Mesenchymal stem cell (in vitro differentiated cells and primary cell): ENCODE data around the gene CFAP74.

Experiments
- DNase-seq: peaks from one replicate; pipeline ENCODE4 v3.0.0-alpha.2; 2013
- H2AFZ ChIP-seq: one replicate; pipeline ENCODE4 v1.6.1; 2013; ENCODE audit warnings: low read depth, mild to moderate bottlenecking, control low read depth, inconsistent platforms, low read length, moderate library complexity
- H2AK5ac ChIP-seq: 2 replicates; pipeline ENCODE4 v1.6.1; 2013; ENCODE audit warnings: low read length, moderate library complexity, mild to moderate bottlenecking, inconsistent platforms; ENCODE audit not compliant: severe bottlenecking
- H2BK120ac ChIP-seq: one replicate; pipeline ENCODE4 v1.6.1; 2013; ENCODE audit warnings: low read depth, mild to moderate bottlenecking, inconsistent platforms, low read length, moderate library complexity
- H2BK12ac ChIP-seq, 2 experiments: one replicate each; pipeline ENCODE4 v1.6.1; 2013; ENCODE audit warnings: inconsistent platforms in 2 of 2, low read length in 2 of 2, mild to moderate bottlenecking in 2 of 2, moderate library complexity in 2 of 2, control low read depth in 1 of 2
- H2BK15ac ChIP-seq: one replicate; pipeline ENCODE4 v1.6.1; 2013; ENCODE audit warnings: mild to moderate bottlenecking, low read depth, inconsistent platforms; ENCODE audit not compliant: poor library complexity, severe bottlenecking
- H2BK5ac ChIP-seq: 2 replicates; pipeline ENCODE4 v1.6.1; 2013; ENCODE audit warnings: low read depth, mild to moderate bottlenecking, low read length, control low read depth, inconsistent platforms; ENCODE audit not compliant: poor library complexity, severe bottlenecking
- H3K14ac ChIP-seq, 2 experiments: one replicate each; pipeline ENCODE4 v1.6.1; 2013; ENCODE audit warnings: inconsistent platforms in 2 of 2, low read length in 2 of 2, control low read depth in 1 of 2, mild to moderate bottlenecking in 1 of 2, moderate library complexity in 1 of 2
- H3K18ac ChIP-seq, 2 experiments: one replicate each; pipeline ENCODE4 v1.6.1; 2013; ENCODE audit warnings: inconsistent platforms in 2 of 2, low read length in 2 of 2, control low read depth in 1 of 2, low read depth in 1 of 2, mild to moderate bottlenecking in 1 of 2
- H3K23ac ChIP-seq, 2 experiments: one replicate each; pipeline ENCODE4 v1.6.1; 2013; ENCODE audit warnings: inconsistent platforms in 2 of 2, low read length in 2 of 2, mild to moderate bottlenecking in 2 of 2, moderate library complexity in 2 of 2, control low read depth in 1 of 2
- H3K27ac ChIP-seq: 2 replicates; pipeline ENCODE4 v1.5.1; 2013; ENCODE audit warnings: mild to moderate bottlenecking, moderate library complexity, low read length, control low read depth, inconsistent platforms; ENCODE audit not compliant: poor library complexity, severe bottlenecking
- H3K27me3 ChIP-seq, 2 experiments: 2 replicates each; pipeline versions ENCODE4 v1.6.1 to v1.7.0; 2013; ENCODE audit warnings: low read length in 2 of 2, mild to moderate bottlenecking in 2 of 2, moderate library complexity in 2 of 2, control low read depth in 1 of 2, inconsistent platforms in 1 of 2; ENCODE audit not compliant: control insufficient read depth in 1 of 2, insufficient read depth in 1 of 2
- H3K36me3 ChIP-seq, 2 experiments: 2 replicates each; pipeline versions ENCODE4 v1.6.1 to v1.7.0; 2013; ENCODE audit warnings: low read length in 2 of 2, control low read depth in 1 of 2, inconsistent platforms in 1 of 2, low read depth in 1 of 2, mild to moderate bottlenecking in 1 of 2; ENCODE audit not compliant: insufficient read depth in 2 of 2, control insufficient read depth in 1 of 2
- H3K4ac ChIP-seq, 2 experiments: one replicate each; pipeline ENCODE4 v1.6.1; 2013; ENCODE audit warnings: inconsistent platforms in 2 of 2, low read length in 2 of 2, mild to moderate bottlenecking in 2 of 2, moderate library complexity in 2 of 2, control low read depth in 1 of 2, low read depth in 1 of 2
- H3K4me1 ChIP-seq: 2 replicates; pipeline ENCODE4 v1.6.1; 2013; ENCODE audit warnings: low read depth, low read length, control low read depth; ENCODE audit not compliant: control insufficient read depth, insufficient read depth
- H3K4me2 ChIP-seq: 2 replicates; pipeline ENCODE4 v1.6.1; 2013; ENCODE audit warnings: low read length, mild to moderate bottlenecking, inconsistent platforms; ENCODE audit not compliant: poor library complexity, severe bottlenecking
- H3K4me3 ChIP-seq, 2 experiments: 2 replicates each; pipeline versions ENCODE4 v1.5.1 to v1.7.0; 2013; ENCODE audit warnings: low read length in 2 of 2, mild to moderate bottlenecking in 2 of 2, control low read depth in 1 of 2, low read depth in 1 of 2; ENCODE audit not compliant: insufficient read depth in 1 of 2
- H3K79me1 ChIP-seq: replicated peaks from 2 replicates; pipeline ENCODE4 v1.6.1; 2013; ENCODE audit warnings: mild to moderate bottlenecking, control low read depth, low read length, inconsistent platforms; ENCODE audit not compliant: poor library complexity, severe bottlenecking
- H3K9ac ChIP-seq: 2 replicates; pipeline ENCODE4 v1.7.0; 2013; ENCODE audit warnings: mild to moderate bottlenecking, low read length, moderate library complexity
- H3K9me3 ChIP-seq: 2 replicates; pipeline ENCODE4 v1.7.0; 2013; ENCODE audit warnings: mild to moderate bottlenecking, low read length; ENCODE audit not compliant: control insufficient read depth
- H4K8ac ChIP-seq: one replicate; pipeline ENCODE4 v1.6.1; 2013; ENCODE audit warnings: inconsistent platforms, mild to moderate bottlenecking, low read length, moderate library complexity
- H4K91ac ChIP-seq: one replicate; pipeline ENCODE4 v1.6.1; 2013; ENCODE audit warnings: mild to moderate bottlenecking, low read length, inconsistent platforms
- WGBS: methylation state at CpG from one replicate; pipeline ENCODE4 v1.1.7; 2013; ENCODE audit warnings: mixed read lengths; 5-methylcytosine and 5-hydroxymethylcytosine counted together

The CFAP74 gene

GRCh38 chr1:2028870-2029560, 25.4 kb upstream of the CFAP74 start:
- Histone ChIP-seq H3K23ac (no peak overlapping the region), H3K79me1 (no peaks in the 10 kb centered on the region), H2AFZ (no peak overlapping the region), H3K36me3 (no peaks in the 10 kb centered on the region), H2BK12ac (no peak overlapping the region), H3K9me3 (no peaks in the 10 kb centered on the region), H2BK5ac (no peak overlapping the region), H2BK120ac (no peak overlapping the region), H2BK15ac (no peak overlapping the region), H3K4me3 (no peak overlapping the region), H3K27me3 (peaks cover 38 to 53% of the 10 kb centered on the region in 2 experiments), H4K8ac (no peak overlapping the region), H2AK5ac (no peak overlapping the region), H3K4me1 (no peaks in the 10 kb centered on the region), H3K18ac (no peak overlapping the region), H3K4ac (no peak overlapping the region), H3K9ac (no peak overlapping the region), H3K4me2 (no peak overlapping the region), H4K91ac (no peak overlapping the region), H3K27ac (no peak overlapping the region), H3K14ac (no peak overlapping the region)
- WGBS, result 91% methylated on average over 26 of the region's 26 CpGs
- DNase-seq, result no peak

GRCh38 chr1:2027961-2028583, 24.5 kb upstream of the CFAP74 start:
- 93% methylated on average over 45 of the region's 46 CpGs for WGBS
- Histone ChIP-seq H3K79me1 (no peaks in the 10 kb centered on the region), H3K27me3 (peaks cover 43 to 53% of the 10 kb centered on the region in 2 experiments), H2AK5ac (no peak overlapping the region), H3K9ac (no peak overlapping the region), H3K4me1 (no peaks in the 10 kb centered on the region), H2BK12ac (no peak overlapping the region), H3K4me3 (no peak overlapping the region), H3K14ac (no peak overlapping the region), H4K91ac (no peak overlapping the region), H2AFZ (no peak overlapping the region), H3K27ac (no peak overlapping the region), H3K9me3 (no peaks in the 10 kb centered on the region), H3K36me3 (no peaks in the 10 kb centered on the region), H2BK15ac (no peak overlapping the region), H4K8ac (no peak overlapping the region), H3K23ac (no peak overlapping the region), H2BK5ac (no peak overlapping the region), H3K4me2 (no peak overlapping the region), H2BK120ac (no peak overlapping the region), H3K4ac (no peak overlapping the region), H3K18ac (no peak overlapping the region)
- DNase-seq, result no peak

GRCh38 chr1:2025491-2025981, 21.9 kb upstream of the CFAP74 start:
- peak overlapping the region; percentile 47 for H2AFZ ChIP-seq
- H3K4me2 ChIP-seq, result no peak overlapping the region
- no peak overlapping the region for H3K27ac ChIP-seq
- no peak for DNase-seq
- H3K27me3 ChIP-seq, result peaks cover 43 to 63% of the 10 kb centered on the region in 2 experiments
- no peak overlapping the region for H3K4ac ChIP-seq
- no peak overlapping the region for H3K18ac ChIP-seq
- H3K14ac ChIP-seq, result no peak overlapping the region
- 92% methylated on average over 35 of the region's 39 CpGs for WGBS
- no peaks in the 10 kb centered on the region for H3K79me1 ChIP-seq
- H3K23ac ChIP-seq, result no peak overlapping the region
- H3K9ac ChIP-seq, result no peak overlapping the region
- no peaks in the 10 kb centered on the region for H3K4me1 ChIP-seq
- H2AK5ac ChIP-seq, result no peak overlapping the region
- H2BK5ac ChIP-seq, result no peak overlapping the region
- no peak overlapping the region for H3K4me3 ChIP-seq
- no peak overlapping the region for H2BK15ac ChIP-seq
- no peak overlapping the region for H4K8ac ChIP-seq
- no peak overlapping the region for H2BK12ac ChIP-seq
- no peaks in the 10 kb centered on the region for H3K9me3 ChIP-seq
- no peak overlapping the region for H4K91ac ChIP-seq
- no peaks in the 10 kb centered on the region for H3K36me3 ChIP-seq
- H2BK120ac ChIP-seq, result no peak overlapping the region

GRCh38 chr1:2024887-2025286, 21.3 kb upstream of the CFAP74 start:
- H3K4me3 ChIP-seq, result no peak overlapping the region
- H2AK5ac ChIP-seq, result no peak overlapping the region
- no peak overlapping the region for H2BK12ac ChIP-seq
- H4K91ac ChIP-seq, result no peak overlapping the region
- no peaks in the 10 kb centered on the region for H3K79me1 ChIP-seq
- H3K9ac ChIP-seq, result no peak overlapping the region
- no peaks in the 10 kb centered on the region for H3K36me3 ChIP-seq
- H3K4me2 ChIP-seq, result no peak overlapping the region
- H4K8ac ChIP-seq, result no peak overlapping the region
- no peaks in the 10 kb centered on the region for H3K4me1 ChIP-seq
- no peaks in the 10 kb centered on the region for H3K9me3 ChIP-seq
- no peak for DNase-seq
- no peak overlapping the region for H2BK15ac ChIP-seq
- no peak overlapping the region for H2BK120ac ChIP-seq
- 92% methylated on average over 18 of the region's 18 CpGs for WGBS
- no peak overlapping the region for H3K18ac ChIP-seq
- H3K27ac ChIP-seq, result no peak overlapping the region
- H2BK5ac ChIP-seq, result no peak overlapping the region
- H3K14ac ChIP-seq, result no peak overlapping the region
- no peak overlapping the region for H3K23ac ChIP-seq
- no peak overlapping the region for H2AFZ ChIP-seq
- H3K27me3 ChIP-seq, result peaks cover 44 to 68% of the 10 kb centered on the region in 2 experiments
- no peak overlapping the region for H3K4ac ChIP-seq
